Stimulated activated CD8-positive, alpha-beta memory T cell treated with anti-CD3 and anti-CD28 coated beads, Interleukin-15, amount 100 ng/mL, for 48 hours (primary cell): Measurements from ENCODE around the gene TRIM25.

ENCODE experiments used
- DNase-seq, 2 donors: peaks; one replicate each; pipeline ENCODE4 v3.0.0-alpha.2; 2020; ENCODE audit warnings: low read depth in 2 of 2

Gene TRIM25

GRCh38 chr17:56866076-56866475 lies 47.8 kb downstream of the TRIM25 start:
- no peak for DNase-seq

DNA sequence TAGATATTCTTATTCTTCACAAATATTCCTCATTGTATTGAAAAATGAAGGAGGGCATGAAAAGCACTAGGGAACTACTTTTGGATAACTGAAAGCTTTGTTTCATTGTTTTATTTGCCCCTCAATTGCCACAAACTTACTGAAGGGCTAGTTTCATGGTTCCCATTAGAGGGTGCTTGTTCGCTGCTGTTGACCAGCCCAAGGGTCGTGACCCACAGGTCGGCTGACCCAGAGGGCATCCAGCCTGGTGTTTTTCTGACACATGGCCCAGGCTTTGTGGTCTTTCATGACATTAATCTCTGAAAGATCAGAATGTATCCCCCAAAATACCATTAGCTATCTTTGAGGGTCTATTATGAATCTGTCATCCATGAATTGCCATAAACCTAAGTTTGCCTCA lies 49.9 kb downstream of the TRIM25 start:
- DNase-seq: no peak

DNA sequence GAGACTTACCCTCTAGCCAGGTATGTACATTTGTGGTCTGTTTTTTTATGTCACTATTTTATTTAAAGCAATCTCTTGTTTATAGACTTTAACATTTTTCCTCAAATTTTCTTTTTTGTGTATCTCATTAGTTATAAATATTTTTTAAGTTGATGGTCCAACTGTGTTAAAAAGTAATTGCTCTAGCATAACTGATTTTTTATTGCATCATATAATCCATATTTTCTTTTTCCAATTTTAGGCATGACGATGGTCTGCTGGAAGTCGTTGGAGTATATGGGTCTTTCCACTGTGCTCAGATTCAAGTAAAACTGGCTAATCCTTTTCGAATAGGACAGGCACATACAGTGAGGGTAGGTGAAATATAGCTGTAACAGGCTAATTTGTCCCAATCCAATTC lies 52.0 kb downstream of the TRIM25 start:
- DNase-seq: no peak

- DNase-seq: no peak
These were observed 62.8 kb downstream of the TRIM25 start for GRCh38 chr17:56851008-56851407.

- no peak for DNase-seq
These were observed 63.3 kb downstream of the TRIM25 start for GRCh38 chr17:56850591-56850990.

DNA sequence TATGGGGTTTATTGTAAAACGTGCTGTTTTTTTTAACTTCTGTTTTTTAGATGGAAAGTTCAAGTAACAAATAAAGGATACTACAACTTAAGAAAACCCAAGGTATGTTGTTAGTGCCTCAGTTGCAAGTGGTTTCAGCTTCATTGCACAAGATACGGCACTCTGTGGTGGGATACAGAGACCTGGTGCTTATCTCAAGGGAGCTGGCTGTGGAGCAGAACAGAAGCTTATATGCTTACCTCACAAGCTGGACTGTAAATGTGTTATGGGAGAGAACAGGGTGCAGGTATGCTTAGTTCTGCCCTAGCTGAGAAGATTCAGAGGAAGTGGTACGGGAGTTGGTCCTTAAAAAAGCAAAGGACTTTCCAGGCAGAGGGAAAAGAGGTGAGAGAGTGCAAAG lies 64.7 kb downstream of the TRIM25 start:
- DNase-seq: no peak

GRCh38 chr17:56847106-56847505 lies 66.7 kb downstream of the TRIM25 start:
- no peak for DNase-seq

- no peak for DNase-seq
These were observed 67.9 kb downstream of the TRIM25 start for GRCh38 chr17:56845934-56846333.

DNA sequence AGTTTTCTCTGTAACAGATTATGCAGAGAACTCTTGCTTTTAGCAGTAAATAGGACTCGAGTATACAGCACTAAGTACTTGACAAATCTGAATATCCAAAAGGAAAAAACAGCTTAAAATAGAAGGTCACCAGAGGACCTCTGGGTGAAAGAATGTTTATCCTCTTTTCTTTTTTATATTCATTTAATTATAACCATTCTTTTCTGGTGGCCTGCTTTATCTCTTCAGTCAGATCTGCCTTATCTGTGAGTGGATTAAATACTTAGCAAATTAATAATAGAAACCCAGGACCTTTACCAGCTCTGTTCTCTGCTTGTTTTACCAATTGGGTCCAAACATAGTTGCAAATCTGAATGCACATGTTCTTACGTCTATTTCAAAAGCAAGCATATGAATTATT lies 71.3 kb downstream of the TRIM25 start:
- DNase-seq: no peak

GRCh38 chr17:56838687-56839086 lies 75.2 kb downstream of the TRIM25 start:
- no peak for DNase-seq
